Parathyroid adenoma (tissue), 2 donors: ENCODE results near the gene DYNLT2.
"Not testable (repeated sequence)": the region's sequence is repeated elsewhere in the genome, so short reads cannot be mapped to it uniquely, and the experiment has no call there.

ENCODE experiments used
- H2AFZ ChIP-seq: fragments of 300-600 bp; sonication (generic); one replicate; pipeline ENCODE4 v1.7.0; 2017; ENCODE audit warnings: antibody characterized with exemption, mild to moderate bottlenecking
- H3K27ac ChIP-seq: fragments of 300-600 bp; sonication (generic); one replicate; pipeline ENCODE4 v1.7.0; 2017
- H3K27me3 ChIP-seq: fragments of 300-600 bp; sonication (generic); one replicate; pipeline ENCODE4 v1.7.0; 2017; ENCODE audit warnings: low read length; ENCODE audit not compliant: control insufficient read depth, insufficient read depth
- H3K36me3 ChIP-seq: fragments of 300-600 bp; sonication (generic); one replicate; pipeline ENCODE4 v1.7.0; 2017; ENCODE audit warnings: low read length; ENCODE audit not compliant: control insufficient read depth, insufficient read depth
- H3K4me1 ChIP-seq: fragments of 300-600 bp; sonication (generic); one replicate; pipeline ENCODE4 v1.7.0; 2017; ENCODE audit warnings: control low read depth
- H3K4me2 ChIP-seq: fragments of 300-600 bp; sonication (generic); one replicate; pipeline ENCODE4 v1.7.0; 2017; ENCODE audit warnings: low read length
- H3K4me3 ChIP-seq: fragments of 300-600 bp; sonication (generic); one replicate; pipeline ENCODE4 v1.7.0; 2017; ENCODE audit warnings: low read depth, low read length
- H3K79me2 ChIP-seq: fragments of 300-600 bp; sonication (generic); one replicate; pipeline ENCODE4 v1.7.0; 2017; ENCODE audit warnings: control low read depth
- H3K9ac ChIP-seq: fragments of 300-600 bp; sonication (generic); one replicate; pipeline ENCODE4 v1.7.0; 2017; ENCODE audit warnings: mild to moderate bottlenecking
- H3K9me3 ChIP-seq: fragments of 300-600 bp; sonication (generic); one replicate; pipeline ENCODE4 v1.7.0; 2017; ENCODE audit warnings: low read length; ENCODE audit not compliant: control insufficient read depth
- TF ChIP-seq, protein P1 (sequence below): fragments of 300-600 bp; sonication (generic); IDR thresholded peaks from one replicate; pipeline ENCODE4 v1.7.0; 2017; ENCODE audit warnings: antibody characterized with exemption, mild to moderate bottlenecking
- donor health status: primary hyperparathyroidism.

DYNLT2 gene

DNA sequence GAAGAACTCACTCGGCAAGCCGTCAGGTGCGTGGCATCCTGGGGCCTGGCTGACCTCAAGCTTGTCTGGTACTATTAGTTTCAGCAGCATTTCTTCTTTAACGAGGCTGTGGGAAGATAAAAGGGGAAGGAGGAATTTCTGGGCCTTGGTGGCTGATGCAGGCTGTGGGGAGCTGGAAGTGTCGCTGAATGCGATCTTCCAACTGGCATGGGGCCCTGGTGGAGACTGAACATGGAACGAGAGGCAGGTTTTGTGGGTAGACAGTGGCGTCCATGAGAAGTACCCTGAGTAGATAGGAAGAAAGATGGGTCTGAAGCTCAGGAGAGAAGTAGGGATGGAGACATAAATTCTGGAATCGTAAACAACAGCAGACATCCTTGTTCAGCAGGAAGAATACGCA is 23.9 kb upstream of the DYNLT2 start:
- H3K9ac ChIP-seq = no peak overlapping the region
- H3K79me2 ChIP-seq = no peaks in the 10 kb centered on the region
- H3K27ac ChIP-seq = no peak overlapping the region
- H3K9me3 ChIP-seq = no peaks in the 10 kb centered on the region
- no peak overlapping the region for H3K4me2 ChIP-seq
- H3K4me3 ChIP-seq = no peak overlapping the region
- no peak overlapping the region for H2AFZ ChIP-seq
- H3K36me3 ChIP-seq = no peaks in the 10 kb centered on the region
- no peaks in the 10 kb centered on the region for H3K4me1 ChIP-seq
- H3K27me3 ChIP-seq = no peaks in the 10 kb centered on the region
- TF ChIP-seq, protein P1, sequence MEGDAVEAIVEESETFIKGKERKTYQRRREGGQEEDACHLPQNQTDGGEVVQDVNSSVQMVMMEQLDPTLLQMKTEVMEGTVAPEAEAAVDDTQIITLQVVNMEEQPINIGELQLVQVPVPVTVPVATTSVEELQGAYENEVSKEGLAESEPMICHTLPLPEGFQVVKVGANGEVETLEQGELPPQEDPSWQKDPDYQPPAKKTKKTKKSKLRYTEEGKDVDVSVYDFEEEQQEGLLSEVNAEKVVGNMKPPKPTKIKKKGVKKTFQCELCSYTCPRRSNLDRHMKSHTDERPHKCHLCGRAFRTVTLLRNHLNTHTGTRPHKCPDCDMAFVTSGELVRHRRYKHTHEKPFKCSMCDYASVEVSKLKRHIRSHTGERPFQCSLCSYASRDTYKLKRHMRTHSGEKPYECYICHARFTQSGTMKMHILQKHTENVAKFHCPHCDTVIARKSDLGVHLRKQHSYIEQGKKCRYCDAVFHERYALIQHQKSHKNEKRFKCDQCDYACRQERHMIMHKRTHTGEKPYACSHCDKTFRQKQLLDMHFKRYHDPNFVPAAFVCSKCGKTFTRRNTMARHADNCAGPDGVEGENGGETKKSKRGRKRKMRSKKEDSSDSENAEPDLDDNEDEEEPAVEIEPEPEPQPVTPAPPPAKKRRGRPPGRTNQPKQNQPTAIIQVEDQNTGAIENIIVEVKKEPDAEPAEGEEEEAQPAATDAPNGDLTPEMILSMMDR = no peak

DNA sequence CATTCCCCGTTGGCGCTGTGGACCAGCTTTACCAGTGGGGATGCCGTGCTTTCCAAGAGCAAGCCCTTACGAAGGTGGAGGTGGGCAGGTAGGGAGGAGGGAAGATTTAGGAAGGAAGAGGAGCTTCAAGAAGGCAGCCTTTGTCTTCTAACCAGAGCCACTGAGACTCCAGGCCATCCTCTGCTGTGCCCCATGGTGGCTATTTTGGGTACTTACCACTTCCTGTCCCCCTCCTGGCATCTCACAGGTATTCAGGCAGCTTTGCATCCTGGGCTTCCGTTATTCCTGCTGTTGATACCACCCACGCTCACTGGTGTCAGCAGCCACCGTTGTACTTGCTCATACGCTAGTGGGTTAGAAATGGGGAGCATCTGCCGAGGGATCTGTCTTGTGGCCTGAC is 23.0 kb upstream of the DYNLT2 start:
- H3K79me2 ChIP-seq = no peaks in the 10 kb centered on the region
- H3K4me2 ChIP-seq = no peak overlapping the region
- TF ChIP-seq, protein P1 = no peak
- no peaks in the 10 kb centered on the region for H3K27me3 ChIP-seq
- H3K4me3 ChIP-seq = no peak overlapping the region
- no peaks in the 10 kb centered on the region for H3K36me3 ChIP-seq
- H3K4me1 ChIP-seq = no peaks in the 10 kb centered on the region
- no peak overlapping the region for H3K9ac ChIP-seq
- no peak overlapping the region for H3K27ac ChIP-seq
- no peak overlapping the region for H2AFZ ChIP-seq
- no peaks in the 10 kb centered on the region for H3K9me3 ChIP-seq

DNA sequence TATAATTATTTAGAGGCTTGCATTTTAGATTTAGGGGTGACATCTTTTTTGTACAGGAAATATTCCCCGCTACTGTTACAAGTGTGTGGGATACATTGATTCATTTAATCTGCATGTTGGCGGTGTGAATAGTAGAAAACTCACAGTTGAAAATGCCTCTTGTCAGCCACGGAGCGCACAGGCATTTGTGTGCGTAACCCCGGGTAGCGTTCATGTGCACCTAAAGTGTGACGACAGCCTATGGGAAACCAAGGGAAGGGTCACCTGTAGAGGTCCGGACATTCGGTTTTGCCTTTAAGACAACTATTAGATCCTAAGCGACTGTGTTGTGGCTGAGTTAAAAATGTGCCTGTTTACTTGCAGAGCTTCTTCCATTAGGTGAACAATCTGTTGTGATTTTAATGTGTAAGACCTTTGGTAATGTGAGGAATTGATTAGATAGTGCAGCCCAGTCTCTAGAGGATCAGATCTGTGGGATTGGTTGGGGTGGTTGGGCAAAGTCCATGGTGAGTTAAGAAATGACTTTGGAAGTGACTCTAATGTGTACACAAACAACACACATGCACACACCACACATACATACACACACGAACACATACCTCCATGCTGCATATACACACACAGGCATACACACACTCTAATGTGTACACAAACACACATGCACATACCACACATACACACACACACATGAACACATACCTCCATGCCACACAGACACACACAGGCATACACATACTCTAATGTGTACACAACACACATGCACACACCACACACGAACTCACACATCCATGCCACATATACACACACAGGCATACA is 15.8 kb upstream of the DYNLT2 start:
- H3K9me3 ChIP-seq = no peaks in the 10 kb centered on the region
- H3K27ac ChIP-seq = no peak overlapping the region
- H3K4me1 ChIP-seq = no peaks in the 10 kb centered on the region
- no peaks in the 10 kb centered on the region for H3K79me2 ChIP-seq
- no peak overlapping the region for H3K4me2 ChIP-seq
- H3K36me3 ChIP-seq = no peaks in the 10 kb centered on the region
- no peak overlapping the region for H2AFZ ChIP-seq
- no peaks in the 10 kb centered on the region for H3K27me3 ChIP-seq
- TF ChIP-seq, protein P1 = no peak
- H3K4me3 ChIP-seq = no peak overlapping the region
- no peak overlapping the region for H3K9ac ChIP-seq

DNA sequence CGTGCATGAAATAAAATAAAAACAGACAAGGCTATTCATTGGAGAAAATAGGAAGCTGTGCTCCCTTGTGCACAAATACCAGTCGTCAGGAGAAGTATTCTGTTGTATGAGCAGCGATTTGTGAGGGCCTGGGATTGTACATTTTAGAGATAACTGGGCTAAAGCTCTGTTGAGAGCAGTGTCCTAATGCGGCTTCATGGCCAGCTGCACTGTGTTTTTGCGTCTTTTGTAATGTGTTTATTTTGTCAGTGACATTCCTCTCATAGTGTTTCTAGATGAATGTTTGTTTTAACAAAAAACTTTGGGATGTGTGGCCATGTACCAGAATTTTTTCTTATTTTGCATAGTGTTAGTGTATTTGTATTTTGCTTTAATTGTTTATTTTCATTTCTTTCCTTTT is 14.9 kb upstream of the DYNLT2 start:
- Histone ChIP-seq H3K4me1 (no peaks in the 10 kb centered on the region), H2AFZ (no peak overlapping the region), H3K79me2 (no peaks in the 10 kb centered on the region), H3K4me3 (no peak overlapping the region), H3K27me3 (no peaks in the 10 kb centered on the region), H3K36me3 (no peaks in the 10 kb centered on the region), H3K27ac (no peak overlapping the region), H3K9ac (no peak overlapping the region), H3K4me2 (no peak overlapping the region), H3K9me3 (no peaks in the 10 kb centered on the region)
- TF ChIP-seq, protein P1 = no peak

DNA sequence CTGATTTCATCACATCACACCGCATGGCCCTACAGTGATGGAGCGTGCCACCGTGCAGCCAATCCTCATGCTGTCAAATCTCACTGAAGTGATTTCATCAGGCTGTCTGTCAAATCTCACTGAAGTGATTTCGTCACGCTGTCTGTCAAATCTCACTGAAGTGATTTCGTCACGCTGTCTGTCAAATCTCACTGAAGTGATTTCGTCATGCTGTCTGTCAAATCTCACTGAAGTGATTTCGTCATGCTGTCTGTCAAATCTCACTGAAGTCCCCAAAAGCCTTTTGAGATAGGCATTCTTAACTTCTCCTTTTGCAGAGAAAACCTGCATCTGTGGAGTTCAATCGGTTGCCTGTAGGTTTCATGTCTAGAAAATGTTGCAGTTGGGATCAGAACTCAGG is 14.4 kb upstream of the DYNLT2 start:
- H3K79me2 ChIP-seq, H2AFZ ChIP-seq, H3K36me3 ChIP-seq, H3K4me2 ChIP-seq, H3K9me3 ChIP-seq, H3K27ac ChIP-seq, H3K27me3 ChIP-seq, H3K4me1 ChIP-seq, H3K9ac ChIP-seq, H3K4me3 ChIP-seq: not testable (repeated sequence)
